Fibroblast of skin of left biceps (primary cell): ENCODE results near the gene PTK6.

ENCODE experiments used
- DNase-seq, 2 experiments: peaks; one replicate each; pipeline ENCODE4 v3.0.0-alpha.2; 2013; ENCODE audit warnings: low read depth in 2 of 2

Gene PTK6

GRCh38 chr20:63557481-63557891 is 20.3 kb upstream of the PTK6 start:
- DNase-seq, result no peak

GRCh38 chr20:63556873-63557478 is 19.8 kb upstream of the PTK6 start:
- no peak for DNase-seq

GRCh38 chr20:63555661-63556381 is 18.6 kb upstream of the PTK6 start:
- no peak for DNase-seq

- no peak for DNase-seq
Measured at GRCh38 chr20:63554361-63555278, 17.4 kb upstream of the PTK6 start.

GRCh38 chr20:63553933-63554290 is 16.7 kb upstream of the PTK6 start, which contains the start of gene FNDC11:
Gene FNDC11, plus strand, starts transcription at chr20:63554159. Its CDS starts 1,505 bp downstream, at chr20:63555664.
- no peak for DNase-seq

- peak; percentile 34 to 59 for DNase-seq
Measured at GRCh38 chr20:63553251-63553932, 16.2 kb upstream of the PTK6 start.

- no peak for DNase-seq
Measured at GRCh38 chr20:63552481-63553249, 15.5 kb upstream of the PTK6 start.

GRCh38 chr20:63551068-63551467 is 13.9 kb upstream of the PTK6 start:
- DNase-seq, result no peak

- DNase-seq, result no peak
Measured at GRCh38 chr20:63549679-63550282, 12.6 kb upstream of the PTK6 start.

- DNase-seq, result no peak
Measured at GRCh38 chr20:63549019-63549418, 11.8 kb upstream of the PTK6 start.

- no peak for DNase-seq
Measured at GRCh38 chr20:63548542-63548941, 11.4 kb upstream of the PTK6 start.

GRCh38 chr20:63547725-63548480 is 10.7 kb upstream of the PTK6 start, which contains the start of gene SRMS:
Gene SRMS, minus strand, starts transcription at chr20:63547749. Its CDS starts 286 bp downstream, at chr20:63547463.
- no peak for DNase-seq

GRCh38 chr20:63546956-63547724 is 10.0 kb upstream of the PTK6 start:
- no peak for DNase-seq

GRCh38 chr20:63546256-63546955 is 9.2 kb upstream of the PTK6 start:
- no peak for DNase-seq

GRCh38 chr20:63545814-63546213 is 8.6 kb upstream of the PTK6 start:
- DNase-seq, result no peak

- no peak for DNase-seq
Measured at GRCh38 chr20:63544958-63545516, 7.9 kb upstream of the PTK6 start.

- DNase-seq, result no peak
Measured at GRCh38 chr20:63544241-63544957, 7.2 kb upstream of the PTK6 start.
